ENCODE data around the gene CAMSAP2. TPM values are rescaled to one million over a fixed set of nuclear protein-coding genes. Genes with fewer than 3 reads are reported as not detected.

CAMSAP2 gene
- total RNA-seq, 1 experiment from 2014 or later = 25.0 TPM

DNA sequence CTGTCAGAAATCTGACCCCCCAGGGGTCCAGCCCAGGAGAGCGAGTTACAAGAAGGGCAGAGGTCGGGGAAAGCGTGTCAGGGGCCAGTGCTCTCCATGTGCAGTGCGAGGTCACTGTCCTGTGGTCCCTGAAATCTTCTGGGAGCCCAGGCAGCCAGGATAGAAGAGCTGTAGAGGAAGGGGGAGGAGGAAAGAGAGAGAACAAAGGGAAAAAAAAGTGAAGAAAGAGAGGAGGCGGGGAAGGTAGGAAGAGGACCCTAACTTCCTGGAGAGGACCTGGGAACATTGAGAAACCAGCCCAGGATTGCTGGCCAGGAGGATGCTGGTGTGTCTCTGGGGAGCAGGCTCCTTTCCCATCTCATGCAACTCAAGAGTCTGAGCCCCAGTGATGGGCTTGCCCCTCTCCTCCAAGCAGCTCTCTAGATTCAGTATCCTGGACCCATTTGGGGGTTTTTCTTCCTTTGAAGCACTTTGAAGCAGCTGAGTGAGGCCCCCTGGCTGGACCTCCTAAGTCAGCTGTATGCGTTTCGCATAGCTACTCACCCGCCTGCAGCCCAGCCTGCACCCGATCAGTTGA, 149.2 kb downstream of the CAMSAP2 start:
- no peak for ATAC-seq

More for the DNA sequence above, 149.2 kb downstream of the CAMSAP2 start:
- BruUV-seq (replicated peaks) = no TSS peak
- H3K79me2 ChIP-seq (ENCODE audit: insufficient read depth, low read length) = no peaks in the 10 kb centered on the region
- ChIA-PET POLR2A (no interaction called here), RAD21 (ENCODE audit: low non-redundant PET in 1 of 2, low total read pairs in 2 of 2, uncharacterized antibody in 2 of 2, unreplicated experiment in 2 of 2) (no interaction called here), CTCF (no interaction called here)
- no peak overlapping the region for H3K4me2 ChIP-seq (ENCODE audit: low read length)
- H3K9ac ChIP-seq (ENCODE audit: low read length) = no peak overlapping the region
- H3K36me3 ChIP-seq (ENCODE audit: control insufficient read depth in 1 of 2, insufficient read depth in 2 of 2, low read length in 2 of 2) = no peaks in the 10 kb centered on the region
- H3K4me1 ChIP-seq (ENCODE audit: control insufficient read depth in 1 of 2, insufficient read depth in 2 of 2, low read length in 2 of 2) = peaks cover 12 to 28% of the 10 kb centered on the region in 2 experiments; a peak in 3 of 4 replicates
- TF ChIP-seq EZH2phosphoT487 (IDR thresholded peaks at IDR 0.05; ENCODE audit: borderline replicate concordance) (no peak), YY1 (IDR thresholded peaks at IDR 0.05; ENCODE audit: extremely low read depth, insufficient replicate concordance, low read depth, low read length) (no peak), EGR1 (IDR thresholded peaks at IDR 0.05; ENCODE audit: low read depth) (no peak), ZNF274 (IDR thresholded peaks at IDR 0.05; ENCODE audit: low read depth, low read length) (no peak), ZFX (IDR thresholded peaks at IDR 0.05) (no peak), CBX3 (IDR thresholded peaks at IDR 0.05; ENCODE audit: low read depth) (no peak), ELF1 (IDR thresholded peaks at IDR 0.05; ENCODE audit: borderline replicate concordance, low read depth) (no peak)
- TF ChIP-seq, protein P1, sequence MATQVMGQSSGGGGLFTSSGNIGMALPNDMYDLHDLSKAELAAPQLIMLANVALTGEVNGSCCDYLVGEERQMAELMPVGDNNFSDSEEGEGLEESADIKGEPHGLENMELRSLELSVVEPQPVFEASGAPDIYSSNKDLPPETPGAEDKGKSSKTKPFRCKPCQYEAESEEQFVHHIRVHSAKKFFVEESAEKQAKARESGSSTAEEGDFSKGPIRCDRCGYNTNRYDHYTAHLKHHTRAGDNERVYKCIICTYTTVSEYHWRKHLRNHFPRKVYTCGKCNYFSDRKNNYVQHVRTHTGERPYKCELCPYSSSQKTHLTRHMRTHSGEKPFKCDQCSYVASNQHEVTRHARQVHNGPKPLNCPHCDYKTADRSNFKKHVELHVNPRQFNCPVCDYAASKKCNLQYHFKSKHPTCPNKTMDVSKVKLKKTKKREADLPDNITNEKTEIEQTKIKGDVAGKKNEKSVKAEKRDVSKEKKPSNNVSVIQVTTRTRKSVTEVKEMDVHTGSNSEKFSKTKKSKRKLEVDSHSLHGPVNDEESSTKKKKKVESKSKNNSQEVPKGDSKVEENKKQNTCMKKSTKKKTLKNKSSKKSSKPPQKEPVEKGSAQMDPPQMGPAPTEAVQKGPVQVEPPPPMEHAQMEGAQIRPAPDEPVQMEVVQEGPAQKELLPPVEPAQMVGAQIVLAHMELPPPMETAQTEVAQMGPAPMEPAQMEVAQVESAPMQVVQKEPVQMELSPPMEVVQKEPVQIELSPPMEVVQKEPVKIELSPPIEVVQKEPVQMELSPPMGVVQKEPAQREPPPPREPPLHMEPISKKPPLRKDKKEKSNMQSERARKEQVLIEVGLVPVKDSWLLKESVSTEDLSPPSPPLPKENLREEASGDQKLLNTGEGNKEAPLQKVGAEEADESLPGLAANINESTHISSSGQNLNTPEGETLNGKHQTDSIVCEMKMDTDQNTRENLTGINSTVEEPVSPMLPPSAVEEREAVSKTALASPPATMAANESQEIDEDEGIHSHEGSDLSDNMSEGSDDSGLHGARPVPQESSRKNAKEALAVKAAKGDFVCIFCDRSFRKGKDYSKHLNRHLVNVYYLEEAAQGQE (IDR thresholded peaks at IDR 0.05; ENCODE audit: low read depth) = no peak
- TF ChIP-seq, protein P2, sequence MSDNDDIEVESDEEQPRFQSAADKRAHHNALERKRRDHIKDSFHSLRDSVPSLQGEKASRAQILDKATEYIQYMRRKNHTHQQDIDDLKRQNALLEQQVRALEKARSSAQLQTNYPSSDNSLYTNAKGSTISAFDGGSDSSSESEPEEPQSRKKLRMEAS (IDR thresholded peaks at IDR 0.05) = no peak
- no peak overlapping the region for H3K27ac ChIP-seq (ENCODE audit: low read depth, low read length)
- H3K9me3 ChIP-seq (ENCODE audit: control insufficient read depth in 1 of 2, insufficient read depth in 1 of 2, low read depth in 1 of 2, low read length in 2 of 2) = no peaks in the 10 kb centered on the region
- no peaks in the 10 kb centered on the region for H4K20me1 ChIP-seq (ENCODE audit: insufficient read depth)
- H3K4me3 ChIP-seq (replicated peaks in 1 of 2; ENCODE audit: low read depth in 1 of 2, low read length in 2 of 2) = no peak overlapping the region
- H3K27me3 ChIP-seq (ENCODE audit: insufficient read depth, low read length) = no peaks in the 10 kb centered on the region
- intact Hi-C loops (cut with micrococcal nuclease) = no loop called here
- H3K9me2 ChIP-seq (ENCODE audit: insufficient read depth) = no peaks in the 10 kb centered on the region
- no peak for DNase-seq (ENCODE audit: low read depth, low spot score)
- no peak overlapping the region for H2AFZ ChIP-seq (ENCODE audit: low read depth, low read length, poor library complexity, severe bottlenecking)
